ENCODE measurements around the gene PHF21A.

The PHF21A gene

GRCh38 chr11:46075168-46075567 lies 46.1 kb downstream of the PHF21A start:
- no peak for DNase-seq (ENCODE audit: low spot score)

DNA sequence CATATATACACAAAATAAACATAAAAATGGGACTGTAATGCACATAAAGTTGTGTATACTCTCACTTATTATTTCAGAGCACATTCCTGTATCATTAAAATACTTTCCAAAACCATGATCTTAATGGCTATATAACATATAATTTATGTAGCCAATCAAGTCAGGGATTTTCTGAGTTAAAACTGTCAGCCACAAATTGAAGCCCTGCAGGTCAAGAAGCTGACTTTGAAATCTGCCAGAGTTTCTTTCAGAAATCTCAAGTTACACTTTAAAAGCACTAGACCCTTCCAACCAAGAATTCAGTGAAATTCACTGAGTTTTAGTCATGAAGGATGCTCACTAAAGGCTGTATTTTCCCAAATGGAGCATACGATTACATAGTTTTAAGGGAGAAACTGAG lies 47.6 kb downstream of the PHF21A start:
- DNase-seq (ENCODE audit: low spot score): no peak

DNA sequence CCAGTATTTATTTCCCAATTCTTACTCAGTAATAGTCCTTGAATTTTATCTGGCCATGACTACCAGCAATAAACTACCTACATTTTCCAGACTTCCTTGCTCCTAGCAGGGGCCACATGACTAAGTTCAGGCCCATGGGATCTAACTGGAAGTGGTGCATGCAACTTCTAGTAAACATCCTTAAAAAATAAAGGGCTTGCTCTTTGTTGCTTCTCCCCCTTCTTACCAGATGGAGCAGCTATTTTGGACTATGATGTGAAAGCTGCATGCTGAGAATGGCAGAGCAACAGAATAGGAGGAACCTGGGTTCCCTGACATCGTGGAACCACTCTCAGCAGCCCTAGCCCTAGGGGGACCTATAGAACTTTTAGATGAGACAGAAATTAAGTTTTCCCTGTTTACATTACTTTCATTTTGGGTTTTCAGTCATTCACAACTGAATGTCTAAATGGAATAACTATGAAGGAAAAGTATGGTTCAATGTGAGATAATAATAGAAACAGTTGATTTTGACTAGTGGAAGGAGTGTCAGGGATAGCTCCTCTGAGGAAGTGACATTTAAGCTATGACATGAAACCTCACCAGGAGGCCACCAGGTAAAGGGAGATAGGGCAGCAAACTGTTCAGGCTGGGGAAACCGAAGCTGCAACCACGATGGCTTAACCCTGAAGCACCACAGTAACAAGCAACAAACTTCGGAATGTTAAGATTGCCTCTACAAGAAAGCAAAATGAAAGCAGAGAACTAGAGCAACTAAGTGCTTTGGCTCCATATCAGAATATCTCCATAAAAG lies 48.9 kb downstream of the PHF21A start:
- DNase-seq (ENCODE audit: low spot score): no peak

DNA sequence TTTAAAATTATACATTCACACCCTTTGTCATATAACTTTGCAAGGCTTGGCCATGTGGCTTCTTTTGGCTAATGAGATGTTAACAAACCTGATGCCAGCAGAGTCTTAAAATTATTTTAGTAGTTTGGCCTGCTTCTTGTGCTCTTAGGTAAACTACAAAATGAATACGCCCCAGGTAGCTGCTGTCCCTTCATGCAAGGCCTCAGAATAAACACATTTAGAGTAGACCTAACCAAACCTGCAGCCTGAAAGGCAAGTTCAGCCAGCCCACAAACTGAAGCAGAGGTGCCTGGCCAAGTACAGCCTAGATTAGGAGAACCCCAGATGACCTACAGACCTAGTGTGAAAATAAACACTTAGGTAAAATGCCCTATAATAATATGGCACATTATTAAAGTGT lies 50.2 kb downstream of the PHF21A start:
- DNase-seq (ENCODE audit: low spot score): no peak

DNA sequence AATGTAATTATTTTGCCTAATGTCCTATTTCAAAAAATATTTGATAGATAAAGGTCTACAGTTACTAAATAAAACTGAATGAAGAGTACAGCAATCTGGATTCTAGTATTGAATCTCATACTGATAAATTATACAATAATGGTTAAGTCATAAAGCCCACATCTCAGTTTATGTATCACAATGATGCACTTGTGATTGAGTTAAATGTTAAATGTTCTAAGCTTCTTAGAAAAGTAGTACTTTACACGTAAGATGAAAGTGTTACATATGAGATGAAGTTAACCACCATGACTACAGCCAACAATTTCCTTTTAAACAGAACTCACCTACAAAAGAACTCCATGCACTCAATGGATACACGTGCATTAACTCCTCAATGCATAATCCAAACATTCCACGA lies 51.7 kb downstream of the PHF21A start:
- DNase-seq (ENCODE audit: low spot score): no peak

- no peak for DNase-seq (ENCODE audit: low spot score)
These were observed 54.9 kb downstream of the PHF21A start for GRCh38 chr11:46066335-46066734.

DNA sequence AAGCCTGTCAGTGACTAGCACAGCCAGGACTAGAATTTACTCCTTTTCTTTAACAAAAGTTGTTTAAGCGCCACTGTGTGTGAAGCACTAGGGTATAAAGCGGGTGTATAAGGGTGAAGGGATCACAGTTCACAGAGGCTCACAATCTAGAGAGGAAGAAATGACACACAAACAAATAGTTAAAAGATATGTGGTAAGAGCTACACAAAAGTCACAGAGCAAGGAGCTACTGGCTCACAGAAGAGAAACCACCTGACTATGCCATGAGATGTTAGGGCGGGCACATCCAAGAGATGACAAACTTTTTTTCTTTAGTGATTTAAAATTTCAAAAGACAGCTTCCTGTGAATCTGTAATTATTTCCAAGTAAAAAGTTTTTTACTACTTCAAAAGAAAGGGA lies 55.6 kb downstream of the PHF21A start:
- DNase-seq (ENCODE audit: low spot score): no peak

- DNase-seq (ENCODE audit: low spot score): no peak
These were observed 57.0 kb downstream of the PHF21A start for GRCh38 chr11:46064221-46064620.

DNA sequence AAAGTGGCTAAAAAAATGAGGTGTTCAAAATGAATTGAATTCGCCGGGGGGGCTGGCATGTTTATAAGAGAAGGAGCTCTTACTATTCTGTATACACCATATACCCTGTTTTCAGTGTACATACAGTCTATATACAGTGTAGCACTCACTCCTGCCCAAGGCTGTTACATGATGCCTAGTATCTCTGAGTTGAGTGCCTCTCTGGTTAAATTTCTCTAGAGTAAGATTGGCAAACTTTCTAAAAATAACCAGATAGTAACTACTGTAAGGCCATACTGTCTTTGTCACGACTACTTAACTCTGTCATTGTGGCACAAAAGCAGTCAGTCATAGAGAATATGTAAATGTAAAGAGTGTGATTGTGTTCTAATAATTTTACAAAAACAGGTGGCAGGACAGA lies 58.1 kb downstream of the PHF21A start:
- DNase-seq (ENCODE audit: low spot score): no peak

DNA sequence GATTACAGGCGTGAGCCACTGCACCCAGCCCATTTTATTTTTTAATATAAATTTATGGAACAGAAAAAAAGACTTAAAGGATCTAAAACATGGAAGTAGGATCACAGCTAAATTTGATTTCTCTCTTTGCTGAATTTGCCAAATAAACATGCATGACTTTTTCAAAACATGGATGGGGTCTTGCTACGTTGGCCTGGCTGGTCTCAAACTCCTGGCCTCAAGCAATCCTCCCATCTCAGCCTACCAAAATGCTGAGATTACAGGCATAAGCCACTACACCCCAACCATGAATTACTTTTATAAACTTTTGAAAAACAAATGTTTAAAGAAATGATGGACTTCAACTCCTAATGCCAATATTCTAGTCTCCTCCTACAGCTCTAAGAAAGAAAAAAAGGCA lies 61.2 kb downstream of the PHF21A start:
- DNase-seq (ENCODE audit: low spot score): no peak

- no peak for DNase-seq (ENCODE audit: low spot score)
These were observed 63.8 kb downstream of the PHF21A start for GRCh38 chr11:46057489-46057888.

DNA sequence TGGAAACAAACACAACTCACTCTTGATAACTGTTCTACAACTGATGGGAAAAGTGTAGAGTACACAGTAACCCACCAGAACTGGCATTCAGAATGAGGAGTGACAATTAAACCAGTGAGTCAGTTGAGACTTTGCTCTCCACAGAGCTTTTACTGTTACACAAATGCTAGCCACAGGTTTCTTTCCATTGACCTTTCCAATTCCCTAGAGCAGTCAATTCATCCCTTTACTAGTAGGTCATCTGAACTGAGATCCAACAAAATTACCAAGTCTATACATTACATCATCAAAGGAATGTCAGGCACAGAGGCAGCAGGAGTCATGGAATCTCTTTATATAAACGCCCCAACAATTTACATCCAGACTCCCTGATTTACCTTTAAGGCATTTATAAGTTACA lies 65.9 kb downstream of the PHF21A start:
- DNase-seq (ENCODE audit: low spot score): peak; percentile 6

DNA sequence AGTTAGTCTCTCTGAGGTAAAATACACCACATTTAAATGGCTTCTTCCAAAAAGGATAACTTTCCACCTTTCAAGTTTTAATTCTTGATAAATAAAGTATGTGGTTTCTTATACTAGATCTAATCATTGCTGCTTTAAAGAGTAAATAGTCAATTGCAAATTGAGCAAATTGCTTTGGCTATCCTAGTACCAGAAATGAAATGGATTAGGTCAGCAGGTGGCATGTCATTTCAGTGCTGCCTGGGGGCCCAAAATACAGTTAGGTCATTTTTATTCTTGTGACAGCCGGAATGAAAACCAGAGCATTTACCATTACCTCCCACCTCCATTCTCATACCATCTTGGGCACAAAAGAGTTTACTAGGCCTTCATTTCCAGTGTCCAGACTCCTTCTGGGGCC lies 70.2 kb downstream of the PHF21A start:
- no peak for DNase-seq (ENCODE audit: low spot score)

- no peak for DNase-seq (ENCODE audit: low spot score)
These were observed 70.6 kb downstream of the PHF21A start for GRCh38 chr11:46050662-46051061.

- DNase-seq (ENCODE audit: low spot score): peak; percentile 2
These were observed 71.2 kb downstream of the PHF21A start for GRCh38 chr11:46050003-46050461.

GRCh38 chr11:46049325-46049897 lies 71.8 kb downstream of the PHF21A start:
- no peak for DNase-seq (ENCODE audit: low spot score)

DNA sequence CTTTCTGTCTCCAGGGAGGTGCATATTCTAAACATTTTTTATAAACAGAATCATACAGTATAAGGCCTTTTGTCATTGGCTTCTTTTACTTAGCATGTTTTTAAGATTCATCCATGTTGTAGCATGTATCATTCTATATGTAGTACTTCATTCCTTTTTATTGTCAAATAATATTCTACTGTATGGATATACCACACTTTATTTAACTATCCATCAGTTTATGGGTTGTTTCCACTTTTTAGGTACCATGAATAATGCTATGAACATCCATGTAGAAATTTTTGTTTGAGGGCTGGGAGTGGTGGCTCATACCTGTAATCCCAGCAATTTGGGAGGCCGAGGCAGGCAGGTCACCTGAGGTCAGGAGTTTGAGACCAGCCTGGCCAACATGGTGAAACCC lies 73.1 kb downstream of the PHF21A start:
- DNase-seq (ENCODE audit: low spot score): no peak

DNA sequence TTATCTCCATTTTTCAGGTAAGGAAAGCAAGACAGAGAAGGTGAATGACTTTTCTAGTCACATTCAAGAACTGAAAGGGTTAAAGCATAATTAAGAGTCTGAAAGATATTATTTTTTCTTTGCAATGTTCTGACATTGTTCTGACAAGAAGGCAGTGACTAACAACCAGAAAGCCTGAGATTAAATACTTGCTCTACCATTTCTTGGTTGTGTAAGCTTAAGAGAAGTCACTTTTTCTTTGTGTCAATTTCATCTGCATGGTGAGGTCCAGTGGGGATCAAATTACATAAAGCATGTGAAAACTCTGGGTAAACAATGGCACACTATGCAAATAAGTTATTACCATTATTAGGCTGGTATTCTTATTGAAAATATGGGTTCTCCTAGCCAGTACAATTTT lies 73.7 kb downstream of the PHF21A start:
- no peak for DNase-seq (ENCODE audit: low spot score)

GRCh38 chr11:46045811-46046210 lies 75.4 kb downstream of the PHF21A start:
- no peak for DNase-seq (ENCODE audit: low spot score)

- DNase-seq (ENCODE audit: low spot score): no peak
These were observed 76.7 kb downstream of the PHF21A start for GRCh38 chr11:46044601-46045000.

- no peak for DNase-seq (ENCODE audit: low spot score)
These were observed 81.3 kb downstream of the PHF21A start for GRCh38 chr11:46039990-46040389.

- no peak for DNase-seq (ENCODE audit: low spot score)
These were observed 82.7 kb downstream of the PHF21A start for GRCh38 chr11:46038529-46038928.

DNA sequence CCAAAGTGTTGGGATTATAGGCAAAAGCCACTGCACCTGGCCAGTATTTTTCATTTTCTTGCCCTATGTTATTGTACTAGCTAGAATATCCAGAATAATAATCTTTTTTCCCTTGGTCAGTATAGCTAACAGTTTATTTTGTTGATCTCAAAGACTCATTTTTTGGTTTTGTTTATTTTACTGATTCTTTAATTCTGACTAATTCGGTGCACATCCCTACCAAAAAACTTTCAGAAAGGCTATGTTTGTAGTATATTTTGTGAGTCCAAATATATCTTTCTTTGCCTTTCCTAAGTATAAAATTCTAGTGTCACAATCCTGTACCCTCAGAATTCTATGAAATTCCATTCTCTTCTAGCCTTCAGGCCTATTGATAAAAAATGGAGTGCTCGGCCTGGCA lies 84.3 kb downstream of the PHF21A start:
- DNase-seq (ENCODE audit: low spot score): no peak

- no peak for DNase-seq (ENCODE audit: low spot score)
These were observed 85.2 kb downstream of the PHF21A start for GRCh38 chr11:46036009-46036408.

Measured in SW480 (cell line).